DND-41 (cell line): ENCODE measurements around the gene KIRREL3.

ENCODE experiments used
- ATAC-seq: fragments of 200-7000 bp; cut with Tn5 transposase; 3 replicates; pipeline ENCODE4 v1.9.1; 2021; ENCODE audit warnings: low read depth; ENCODE audit not compliant: insufficient read depth
- DNase-seq: peaks from one replicate; pipeline ENCODE4 v3.0.0-alpha.2; 2020
- H2AFZ ChIP-seq: 2 replicates; pipeline ENCODE4 v1.6.0; 2012; ENCODE audit warnings: low read depth, low read length
- H3K27ac ChIP-seq: 2 replicates; pipeline ENCODE4 v1.5.1; 2012; ENCODE audit warnings: low read length, inconsistent platforms
- H3K27me3 ChIP-seq: fragments of 200-600 bp; sonication (generic); 2 replicates; pipeline ENCODE4 v1.6.0; 2012; ENCODE audit warnings: low read length, mild to moderate bottlenecking, inconsistent platforms; ENCODE audit not compliant: insufficient read depth, poor library complexity
- H3K36me3 ChIP-seq: 2 replicates; pipeline ENCODE4 v1.5.1; 2012; ENCODE audit warnings: low read length, inconsistent platforms; ENCODE audit not compliant: insufficient read depth
- H3K4me1 ChIP-seq: 2 replicates; pipeline ENCODE4 v1.5.1; 2012; ENCODE audit warnings: mild to moderate bottlenecking, low read length; ENCODE audit not compliant: insufficient read depth
- H3K4me2 ChIP-seq: 2 replicates; pipeline ENCODE4 v1.6.0; 2012; ENCODE audit warnings: mild to moderate bottlenecking, moderate library complexity, low read length, inconsistent platforms; ENCODE audit not compliant: insufficient read depth
- H3K4me3 ChIP-seq, 2 experiments: fragments of 200-600 bp in 1 of 2; shearing (Covaris generic) in 1 of 2; 2 replicates each; pipeline ENCODE4 v1.5.1; 2012 to 2016; ENCODE audit warnings: inconsistent platforms in 2 of 2, low read length in 2 of 2, mild to moderate bottlenecking in 2 of 2, low read depth in 1 of 2, moderate library complexity in 1 of 2
- H3K79me2 ChIP-seq: 2 replicates; pipeline ENCODE4 v1.6.0; 2012; ENCODE audit warnings: low read length, inconsistent platforms; ENCODE audit not compliant: insufficient read depth
- H3K9ac ChIP-seq: 2 replicates; pipeline ENCODE4 v1.6.0; 2012; ENCODE audit warnings: low read depth, mild to moderate bottlenecking, inconsistent platforms, low read length, moderate library complexity
- H3K9me3 ChIP-seq: 2 replicates; pipeline ENCODE4 v1.5.1; 2012; ENCODE audit warnings: low read length, moderate library complexity, mild to moderate bottlenecking, inconsistent platforms; ENCODE audit not compliant: insufficient read depth, severe bottlenecking
- H4K20me1 ChIP-seq: 2 replicates; pipeline ENCODE4 v1.6.0; 2012; ENCODE audit warnings: low read length; ENCODE audit not compliant: insufficient read depth
- EZH2 ChIP-seq: IDR thresholded peaks from 3 replicates; pipeline ENCODE4 v1.6.1; 2012; ENCODE audit warnings: borderline replicate concordance, low read depth, mild to moderate bottlenecking, moderate library complexity, low read length, inconsistent platforms; ENCODE audit not compliant: severe bottlenecking
- TF ChIP-seq, protein P1 (sequence below): IDR thresholded peaks from 2 replicates; pipeline ENCODE4 v1.5.1; 2012; ENCODE audit warnings: borderline replicate concordance, low read length, moderate library complexity, mild to moderate bottlenecking; ENCODE audit not compliant: poor library complexity, severe bottlenecking; ENCODE audit errors: extremely low read depth

Gene KIRREL3

DNA sequence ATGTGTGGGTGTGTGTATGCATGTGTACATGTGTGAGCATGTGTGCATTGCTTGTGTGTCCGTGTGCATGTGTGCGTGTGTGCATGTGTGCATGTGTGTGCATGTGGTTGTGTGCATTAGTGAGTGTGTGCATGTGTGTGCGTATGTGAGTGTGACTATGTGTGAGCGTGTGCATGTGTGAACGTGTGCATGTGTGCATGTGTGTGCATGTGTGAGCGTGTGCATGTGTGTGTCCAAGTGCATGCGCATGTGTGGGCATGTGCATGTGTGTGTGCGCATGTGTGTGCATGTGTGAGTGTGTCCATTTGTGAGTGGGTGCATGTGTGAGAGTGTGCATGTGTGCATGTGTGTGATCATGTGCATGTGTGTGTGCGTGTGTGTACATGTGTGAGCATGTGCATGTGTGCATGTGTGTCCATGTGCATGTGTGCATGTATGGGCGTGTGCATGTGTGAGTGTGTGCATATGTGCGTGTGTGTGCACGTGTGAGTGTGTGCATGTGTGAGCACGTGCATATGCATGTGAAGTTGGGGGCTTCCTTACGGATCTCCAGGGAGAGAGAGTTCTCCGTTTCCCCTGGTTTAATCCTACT, 549.3 kb downstream of the KIRREL3 start:
- no peak overlapping the region for H3K4me3 ChIP-seq
- no peaks in the 10 kb centered on the region for H4K20me1 ChIP-seq
- no peak overlapping the region for H3K27ac ChIP-seq
- no peak overlapping the region for H3K4me2 ChIP-seq
- peaks cover 13% of the 10 kb centered on the region for H3K9me3 ChIP-seq
- TF ChIP-seq, protein P1, sequence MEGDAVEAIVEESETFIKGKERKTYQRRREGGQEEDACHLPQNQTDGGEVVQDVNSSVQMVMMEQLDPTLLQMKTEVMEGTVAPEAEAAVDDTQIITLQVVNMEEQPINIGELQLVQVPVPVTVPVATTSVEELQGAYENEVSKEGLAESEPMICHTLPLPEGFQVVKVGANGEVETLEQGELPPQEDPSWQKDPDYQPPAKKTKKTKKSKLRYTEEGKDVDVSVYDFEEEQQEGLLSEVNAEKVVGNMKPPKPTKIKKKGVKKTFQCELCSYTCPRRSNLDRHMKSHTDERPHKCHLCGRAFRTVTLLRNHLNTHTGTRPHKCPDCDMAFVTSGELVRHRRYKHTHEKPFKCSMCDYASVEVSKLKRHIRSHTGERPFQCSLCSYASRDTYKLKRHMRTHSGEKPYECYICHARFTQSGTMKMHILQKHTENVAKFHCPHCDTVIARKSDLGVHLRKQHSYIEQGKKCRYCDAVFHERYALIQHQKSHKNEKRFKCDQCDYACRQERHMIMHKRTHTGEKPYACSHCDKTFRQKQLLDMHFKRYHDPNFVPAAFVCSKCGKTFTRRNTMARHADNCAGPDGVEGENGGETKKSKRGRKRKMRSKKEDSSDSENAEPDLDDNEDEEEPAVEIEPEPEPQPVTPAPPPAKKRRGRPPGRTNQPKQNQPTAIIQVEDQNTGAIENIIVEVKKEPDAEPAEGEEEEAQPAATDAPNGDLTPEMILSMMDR, result no peak
- TF ChIP-seq EZH2, result no peak
- no peak overlapping the region for H2AFZ ChIP-seq
- H3K4me1 ChIP-seq, result no peaks in the 10 kb centered on the region
- no peak for DNase-seq
- no peak for ATAC-seq
- no peaks in the 10 kb centered on the region for H3K27me3 ChIP-seq
- H3K79me2 ChIP-seq, result no peaks in the 10 kb centered on the region
- no peak overlapping the region for H3K9ac ChIP-seq
- no peaks in the 10 kb centered on the region for H3K36me3 ChIP-seq

DNA sequence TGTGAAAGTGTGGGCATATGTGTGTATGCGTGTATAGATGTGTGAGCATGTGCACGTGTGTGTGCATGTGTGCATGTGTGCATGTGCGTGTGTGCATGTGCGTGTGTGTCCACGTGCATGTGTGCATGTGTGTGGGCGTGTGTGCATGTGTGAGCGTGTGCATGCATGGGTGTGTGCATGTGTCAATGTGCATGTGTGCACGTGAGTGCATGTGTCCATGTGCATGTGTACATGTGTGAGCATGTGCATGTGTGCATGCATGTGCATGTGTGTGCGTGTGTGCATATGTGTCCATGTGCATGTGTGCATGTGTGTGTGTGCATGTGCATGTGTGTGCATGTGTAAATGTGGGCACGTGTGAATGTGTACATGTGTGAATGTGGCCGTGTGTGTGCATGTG, 549.8 kb downstream of the KIRREL3 start:
- H3K9ac ChIP-seq, result no peak overlapping the region
- no peaks in the 10 kb centered on the region for H3K36me3 ChIP-seq
- no peak for ATAC-seq

DNA sequence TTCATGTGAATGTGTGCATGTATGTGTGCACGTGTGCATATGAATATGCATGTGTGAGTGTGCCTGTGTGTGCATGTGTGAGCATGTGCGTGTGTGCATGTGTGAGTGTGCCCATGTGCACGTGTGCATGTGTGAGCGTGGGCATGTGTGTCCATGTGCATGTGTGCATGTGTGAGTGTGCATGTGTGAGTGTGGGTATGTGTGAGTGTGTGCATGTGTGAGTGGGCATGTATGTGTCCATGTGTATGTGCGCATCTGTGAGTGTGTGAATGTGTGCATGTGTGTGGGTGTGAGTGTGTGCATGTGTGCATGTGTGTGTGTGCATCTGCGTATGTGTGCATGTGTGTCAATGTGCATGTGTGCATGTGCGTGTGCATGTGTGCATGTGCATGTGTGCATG, 550.4 kb downstream of the KIRREL3 start:
- no peaks in the 10 kb centered on the region for H3K79me2 ChIP-seq
- no peak overlapping the region for H3K4me3 ChIP-seq
- no peaks in the 10 kb centered on the region for H3K36me3 ChIP-seq
- DNase-seq (no peak), ATAC-seq (no peak)
- no peak overlapping the region for H3K4me2 ChIP-seq
- H4K20me1 ChIP-seq, result no peaks in the 10 kb centered on the region
- H3K9ac ChIP-seq, result no peak overlapping the region
- H3K27ac ChIP-seq, result no peak overlapping the region
- no peak overlapping the region for H2AFZ ChIP-seq
- H3K27me3 ChIP-seq, result no peaks in the 10 kb centered on the region
- no peaks in the 10 kb centered on the region for H3K4me1 ChIP-seq
- TF ChIP-seq, protein P1, result no peak
- TF ChIP-seq EZH2, result no peak
- H3K9me3 ChIP-seq, result peaks cover 13% of the 10 kb centered on the region

More for the DNA sequence above, 549.8 kb downstream of the KIRREL3 start:
- H4K20me1 ChIP-seq, result no peaks in the 10 kb centered on the region
- H3K79me2 ChIP-seq, result no peaks in the 10 kb centered on the region
- DNase-seq, result no peak
- H3K4me1 ChIP-seq, result no peaks in the 10 kb centered on the region
- no peak overlapping the region for H3K4me3 ChIP-seq
- H3K4me2 ChIP-seq, result no peak overlapping the region
- H3K27ac ChIP-seq, result no peak overlapping the region
- peaks cover 13% of the 10 kb centered on the region for H3K9me3 ChIP-seq
- no peak overlapping the region for H2AFZ ChIP-seq
- TF ChIP-seq EZH2, result no peak
- TF ChIP-seq, protein P1, result no peak
- no peaks in the 10 kb centered on the region for H3K27me3 ChIP-seq

DNA sequence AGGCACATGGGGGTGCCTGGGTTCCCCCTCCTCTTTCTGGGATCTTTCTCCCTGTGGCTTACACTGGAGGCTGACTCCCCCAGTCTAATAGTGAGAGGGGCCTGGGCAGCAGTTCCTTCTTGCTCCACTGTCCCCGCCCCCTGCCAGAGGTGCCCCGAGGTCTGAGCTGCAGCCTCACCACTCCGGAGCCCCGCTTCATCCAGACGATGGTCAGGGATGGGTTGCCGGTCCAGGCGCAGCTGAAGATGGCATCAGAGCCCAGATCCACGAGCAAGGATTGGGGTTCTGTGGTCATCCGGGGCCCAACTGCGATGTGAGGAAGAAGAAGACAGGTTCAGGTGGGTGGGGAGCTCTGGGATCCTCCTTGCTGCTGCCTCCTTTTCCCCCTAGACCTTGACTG, 554.0 kb downstream of the KIRREL3 start:
- DNase-seq (no peak), ATAC-seq (no peak)
- H2AFZ ChIP-seq, result no peak overlapping the region
- no peaks in the 10 kb centered on the region for H3K79me2 ChIP-seq
- H3K9ac ChIP-seq, result no peak overlapping the region
- H3K4me3 ChIP-seq, result no peak overlapping the region
- no peaks in the 10 kb centered on the region for H3K27me3 ChIP-seq
- no peak overlapping the region for H3K4me2 ChIP-seq
- TF ChIP-seq, protein P1, result no peak
- TF ChIP-seq EZH2, result no peak
- H3K4me1 ChIP-seq, result no peaks in the 10 kb centered on the region
- H4K20me1 ChIP-seq, result no peaks in the 10 kb centered on the region; the same call in 1 of the 2 replicates
- peaks cover 13% of the 10 kb centered on the region for H3K9me3 ChIP-seq
- H3K27ac ChIP-seq, result no peak overlapping the region
- H3K36me3 ChIP-seq, result no peaks in the 10 kb centered on the region
